ENCODE data around the gene NCF1. TPM values are rescaled to one million over a fixed set of nuclear protein-coding genes. Genes with fewer than 3 reads are reported as not detected.
"Not testable (repeated sequence)": the region's sequence is repeated elsewhere in the genome, so short reads cannot be mapped to it uniquely, and the experiment has no call there.

NCF1 gene
- 3.1 TPM for total RNA-seq
- 1 to 10 TPM; 3.5 to 7.2 (median 4.5) TPM for polyA plus RNA-seq

DNA sequence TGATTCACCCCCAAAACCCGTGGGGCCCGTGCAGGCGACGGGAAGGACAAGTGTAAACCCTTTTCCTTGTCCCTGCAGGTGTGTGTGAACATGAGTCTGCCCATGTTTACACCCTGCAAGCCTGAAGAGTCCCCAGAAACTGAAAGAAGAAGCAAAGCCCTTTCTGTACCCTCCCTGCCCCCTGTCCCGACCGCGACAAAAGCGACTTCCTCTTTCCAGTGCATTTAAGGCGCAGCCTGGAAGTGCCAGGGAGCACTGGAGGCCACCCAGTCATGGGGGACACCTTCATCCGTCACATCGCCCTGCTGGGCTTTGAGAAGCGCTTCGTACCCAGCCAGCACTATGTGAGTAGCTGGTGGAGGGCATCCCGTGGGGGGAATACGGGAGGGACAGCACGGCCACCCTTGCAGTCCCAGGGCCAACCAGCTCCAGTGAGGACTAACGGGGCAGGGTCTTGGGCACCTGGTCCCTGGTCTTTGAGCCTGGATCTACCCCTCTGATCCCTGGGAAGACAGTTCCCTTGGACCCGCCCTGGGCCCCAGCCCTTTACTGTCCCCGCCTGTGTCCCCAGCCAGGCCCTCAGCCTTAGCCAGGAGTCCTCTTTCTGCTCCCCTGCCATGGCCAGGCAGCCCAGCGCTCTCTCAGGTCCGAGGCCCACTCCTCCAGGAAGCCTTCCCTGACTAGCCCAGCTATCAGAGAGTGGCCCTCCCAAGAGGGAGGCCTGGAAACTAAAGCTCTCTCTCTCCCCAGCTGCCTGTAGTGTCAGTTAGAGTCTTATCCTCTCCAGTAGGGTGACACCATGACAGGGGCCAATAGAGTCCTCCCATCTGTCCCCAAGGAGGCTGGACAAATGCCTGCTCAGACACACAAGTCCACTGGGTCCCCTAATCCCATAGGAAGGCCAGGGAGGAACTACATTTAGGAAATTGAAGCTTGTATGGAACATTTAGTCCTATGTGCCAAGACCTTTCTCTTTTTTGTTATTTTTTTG is at the start of gene NCF1:
TSS of gene NCF1 (plus strand) at position 252 of the 991 bp plus-strand sequence. CDS start at position 273, 21 bp downstream.
- not testable (repeated sequence) for H3K4me1 Mint-ChIP-seq; H3K9me3 ChIP-seq (ENCODE audit: control insufficient read depth in 2 of 2, low read length in 2 of 2)
- ATAC-seq (ENCODE audit: low read depth in 2 of 2), result peak; percentile 47 to 48

GRCh38 chr7:74725840-74726239 is 48.0 kb upstream of the NCF1 start:
- peaks cover 19% of the 10 kb centered on the region for H3K36me3 ChIP-seq (ENCODE audit: control insufficient read depth, insufficient read depth, low read length)
- H3K36me3 Mint-ChIP-seq, result peaks cover 12% of the 10 kb centered on the region
- no peaks in the 10 kb centered on the region for H3K9me3 ChIP-seq (ENCODE audit: control insufficient read depth in 2 of 2, low read length in 2 of 2)
- no peaks in the 10 kb centered on the region for H3K27me3 ChIP-seq (ENCODE audit: control insufficient read depth, insufficient read depth, low read length)
- H3K4me1 ChIP-seq (ENCODE audit: control insufficient read depth, insufficient read depth, low read length, poor library complexity, severe bottlenecking), result no peaks in the 10 kb centered on the region
- ATAC-seq (ENCODE audit: low read depth in 2 of 2), result no peak
- DNase-seq, result no peak
- H3K4me3 Mint-ChIP-seq, result no peak overlapping the region
- no peaks in the 10 kb centered on the region for H3K27me3 Mint-ChIP-seq
- H3K27ac Mint-ChIP-seq, result peak overlapping the region in 1 of 3 donors; percentile 59
- H3K27ac ChIP-seq (ENCODE audit: insufficient read depth, low read length, poor library complexity, severe bottlenecking), result no peak overlapping the region
- H3K9me3 Mint-ChIP-seq, result no peaks in the 10 kb centered on the region
- H3K4me1 Mint-ChIP-seq, result peaks cover 2 to 6% (median 4%) of the 10 kb centered on the region in 4 donors
- H3K4me3 ChIP-seq (ENCODE audit: low read depth, low read length), result no peak overlapping the region

More for the DNA sequence above, at the start of gene NCF1:
- not testable (repeated sequence) for H3K36me3 ChIP-seq (ENCODE audit: control insufficient read depth, insufficient read depth, low read length); H3K36me3 Mint-ChIP-seq; H3K27ac Mint-ChIP-seq; H3K27ac ChIP-seq (ENCODE audit: insufficient read depth, low read length, poor library complexity, severe bottlenecking); H3K4me3 ChIP-seq (ENCODE audit: low read depth, low read length); H3K4me3 Mint-ChIP-seq; H3K4me1 ChIP-seq (ENCODE audit: control insufficient read depth, insufficient read depth, low read length, poor library complexity, severe bottlenecking); H3K27me3 Mint-ChIP-seq; H3K27me3 ChIP-seq (ENCODE audit: control insufficient read depth, insufficient read depth, low read length); DNase-seq; H3K9me3 Mint-ChIP-seq

DNA sequence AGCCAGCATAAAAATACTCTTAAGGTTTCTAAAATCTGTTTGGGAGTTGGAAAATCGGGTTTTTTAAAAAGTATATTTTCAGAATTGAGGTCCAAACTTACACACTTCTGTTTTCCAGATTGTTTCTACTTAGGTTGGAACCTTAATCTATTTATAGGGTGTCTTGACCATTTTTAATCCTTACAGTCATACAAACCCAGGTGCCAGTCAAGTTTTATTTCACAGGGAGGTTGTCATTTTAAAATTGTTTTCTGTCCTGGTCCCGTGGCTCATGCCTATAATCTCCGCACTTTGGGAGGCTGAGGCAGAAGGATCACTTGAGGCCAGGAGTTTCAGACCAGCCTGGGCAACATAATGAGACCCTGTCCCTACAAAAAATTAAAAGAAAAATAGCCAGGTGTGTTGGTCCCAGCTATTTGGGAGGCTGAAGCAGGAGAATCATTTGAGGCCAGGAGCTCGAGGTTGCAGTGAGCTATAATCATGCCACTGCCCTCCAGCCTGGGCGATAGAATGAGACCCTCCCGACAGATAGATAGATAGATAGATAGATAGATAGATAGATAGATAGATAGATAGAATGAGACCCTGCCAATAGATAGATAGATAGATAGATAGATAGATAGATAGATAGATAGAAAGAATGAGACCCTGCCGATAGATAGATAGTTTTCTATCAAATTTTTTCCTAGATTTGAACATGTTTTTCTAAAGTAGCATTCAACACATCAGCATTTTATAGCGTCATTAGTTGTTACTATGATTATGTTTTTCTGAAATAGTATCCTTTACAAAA is 47.3 kb upstream of the NCF1 start:
- Mint-ChIP-seq H3K36me3 (peaks cover 12% of the 10 kb centered on the region), H3K27me3 (no peaks in the 10 kb centered on the region), H3K9me3 (no peaks in the 10 kb centered on the region), H3K4me3 (no peak overlapping the region), H3K4me1 (peaks cover 2 to 6% (median 4%) of the 10 kb centered on the region in 4 donors), H3K27ac (peak overlapping the region in 1 of 3 donors; percentile 8)
- Histone ChIP-seq H3K4me3 (ENCODE audit: low read depth, low read length) (no peak overlapping the region), H3K9me3 (ENCODE audit: control insufficient read depth in 2 of 2, low read length in 2 of 2) (no peaks in the 10 kb centered on the region), H3K36me3 (ENCODE audit: control insufficient read depth, insufficient read depth, low read length) (peaks cover 19% of the 10 kb centered on the region), H3K27me3 (ENCODE audit: control insufficient read depth, insufficient read depth, low read length) (no peaks in the 10 kb centered on the region), H3K27ac (ENCODE audit: insufficient read depth, low read length, poor library complexity, severe bottlenecking) (no peak overlapping the region), H3K4me1 (ENCODE audit: control insufficient read depth, insufficient read depth, low read length, poor library complexity, severe bottlenecking) (no peaks in the 10 kb centered on the region)
- DNase-seq (no peak), ATAC-seq (ENCODE audit: low read depth in 2 of 2) (no peak)

GRCh38 chr7:74728686-74729085 is 45.1 kb upstream of the NCF1 start:
- not testable (repeated sequence) for H3K4me3 ChIP-seq (ENCODE audit: low read depth, low read length); H3K4me1 ChIP-seq (ENCODE audit: control insufficient read depth, insufficient read depth, low read length, poor library complexity, severe bottlenecking); H3K27ac Mint-ChIP-seq; DNase-seq; H3K27ac ChIP-seq (ENCODE audit: insufficient read depth, low read length, poor library complexity, severe bottlenecking); H3K9me3 ChIP-seq (ENCODE audit: control insufficient read depth in 2 of 2, low read length in 2 of 2); H3K27me3 ChIP-seq (ENCODE audit: control insufficient read depth, insufficient read depth, low read length); H3K27me3 Mint-ChIP-seq; H3K4me3 Mint-ChIP-seq; H3K36me3 Mint-ChIP-seq; H3K4me1 Mint-ChIP-seq; H3K9me3 Mint-ChIP-seq; H3K36me3 ChIP-seq (ENCODE audit: control insufficient read depth, insufficient read depth, low read length); ATAC-seq (ENCODE audit: low read depth in 2 of 2)

GRCh38 chr7:74730186-74730585 is 43.6 kb upstream of the NCF1 start:
- not testable (repeated sequence) for H3K9me3 Mint-ChIP-seq; H3K27me3 Mint-ChIP-seq; H3K27me3 ChIP-seq (ENCODE audit: control insufficient read depth, insufficient read depth, low read length); ATAC-seq (ENCODE audit: low read depth in 2 of 2); H3K4me3 Mint-ChIP-seq; H3K27ac Mint-ChIP-seq; H3K27ac ChIP-seq (ENCODE audit: insufficient read depth, low read length, poor library complexity, severe bottlenecking); H3K9me3 ChIP-seq (ENCODE audit: control insufficient read depth in 2 of 2, low read length in 2 of 2); H3K4me3 ChIP-seq (ENCODE audit: low read depth, low read length); H3K36me3 Mint-ChIP-seq; H3K4me1 ChIP-seq (ENCODE audit: control insufficient read depth, insufficient read depth, low read length, poor library complexity, severe bottlenecking); H3K36me3 ChIP-seq (ENCODE audit: control insufficient read depth, insufficient read depth, low read length); H3K4me1 Mint-ChIP-seq; DNase-seq

GRCh38 chr7:74739974-74740703 is 33.7 kb upstream of the NCF1 start:
- H3K9me3 Mint-ChIP-seq; DNase-seq; H3K4me3 ChIP-seq (ENCODE audit: low read depth, low read length); H3K36me3 ChIP-seq (ENCODE audit: control insufficient read depth, insufficient read depth, low read length); H3K36me3 Mint-ChIP-seq; H3K4me1 Mint-ChIP-seq; H3K9me3 ChIP-seq (ENCODE audit: control insufficient read depth in 2 of 2, low read length in 2 of 2); H3K27me3 Mint-ChIP-seq; H3K4me1 ChIP-seq (ENCODE audit: control insufficient read depth, insufficient read depth, low read length, poor library complexity, severe bottlenecking); H3K27me3 ChIP-seq (ENCODE audit: control insufficient read depth, insufficient read depth, low read length); ATAC-seq (ENCODE audit: low read depth in 2 of 2); H3K27ac ChIP-seq (ENCODE audit: insufficient read depth, low read length, poor library complexity, severe bottlenecking); H3K27ac Mint-ChIP-seq; H3K4me3 Mint-ChIP-seq: not testable (repeated sequence)

DNA sequence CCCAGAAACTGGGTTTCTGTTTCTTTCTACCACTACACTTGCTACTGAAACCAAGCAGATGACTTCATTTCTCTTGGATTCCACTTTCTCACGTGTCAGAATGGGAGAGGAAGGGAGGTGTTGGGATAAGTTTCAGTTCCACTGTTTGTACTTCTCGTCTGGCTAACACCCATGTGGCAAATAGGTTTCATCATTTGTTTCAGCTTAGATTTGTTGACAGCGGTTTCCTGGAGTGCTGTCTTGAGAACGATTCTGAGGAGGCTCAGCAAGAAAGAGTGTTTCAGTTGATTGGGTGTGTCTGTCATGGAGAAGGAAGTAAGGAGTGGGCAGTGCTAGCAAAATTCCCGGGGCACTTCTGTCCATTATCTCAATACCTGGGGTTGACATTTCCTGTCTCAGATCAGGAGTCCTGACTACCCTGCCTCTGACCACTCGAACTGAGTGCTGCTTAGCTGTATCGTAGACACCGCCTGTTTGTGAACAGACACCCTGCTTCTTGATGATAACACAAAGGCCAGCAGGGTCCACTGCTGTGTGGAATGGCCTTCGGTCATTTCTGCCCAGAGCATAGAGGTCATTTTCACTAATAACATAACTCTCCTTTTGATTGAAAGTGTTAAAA is 29.8 kb upstream of the NCF1 start:
- not testable (repeated sequence) for H3K4me1 Mint-ChIP-seq; H3K4me3 ChIP-seq (ENCODE audit: low read depth, low read length); H3K36me3 ChIP-seq (ENCODE audit: control insufficient read depth, insufficient read depth, low read length); H3K27ac Mint-ChIP-seq; H3K27me3 ChIP-seq (ENCODE audit: control insufficient read depth, insufficient read depth, low read length); H3K4me1 ChIP-seq (ENCODE audit: control insufficient read depth, insufficient read depth, low read length, poor library complexity, severe bottlenecking); H3K9me3 Mint-ChIP-seq; H3K27me3 Mint-ChIP-seq; H3K9me3 ChIP-seq (ENCODE audit: control insufficient read depth in 2 of 2, low read length in 2 of 2); H3K27ac ChIP-seq (ENCODE audit: insufficient read depth, low read length, poor library complexity, severe bottlenecking); ATAC-seq (ENCODE audit: low read depth in 2 of 2); H3K36me3 Mint-ChIP-seq; H3K4me3 Mint-ChIP-seq; DNase-seq

All from CD4-positive, CD25-positive, alpha-beta regulatory T cell (primary cell).